Measurements from ENCODE around the gene TTC7B. TPM values are rescaled to one million over a fixed set of nuclear protein-coding genes. Genes with fewer than 3 reads are reported as not detected.

TTC7B gene
- total RNA-seq, 1 experiment from 2014 or later: 70.6 TPM

- Histone ChIP-seq H3K9me2 (ENCODE audit: insufficient read depth) (no peaks in the 10 kb centered on the region), H3K9ac (ENCODE audit: low read length) (no peak overlapping the region), H3K4me3 (replicated peaks in 1 of 2; ENCODE audit: low read depth in 1 of 2, low read length in 2 of 2) (no peak overlapping the region), H3K36me3 (ENCODE audit: control insufficient read depth in 1 of 2, insufficient read depth in 2 of 2, low read length in 2 of 2) (no peaks in the 10 kb centered on the region; a peak in 1 of 4 replicates), H2AFZ (ENCODE audit: low read depth, low read length, poor library complexity, severe bottlenecking) (no peak overlapping the region), H3K9me3 (ENCODE audit: control insufficient read depth in 1 of 2, insufficient read depth in 1 of 2, low read depth in 1 of 2, low read length in 2 of 2) (no peaks in the 10 kb centered on the region), H4K20me1 (ENCODE audit: insufficient read depth) (no peaks in the 10 kb centered on the region), H3K4me1 (ENCODE audit: control insufficient read depth in 1 of 2, insufficient read depth in 2 of 2, low read length in 2 of 2) (no peaks in the 10 kb centered on the region), H3K27ac (ENCODE audit: low read depth, low read length) (no peak overlapping the region), H3K79me2 (ENCODE audit: insufficient read depth, low read length) (no peaks in the 10 kb centered on the region), H3K27me3 (ENCODE audit: insufficient read depth, low read length) (no peaks in the 10 kb centered on the region), H3K4me2 (ENCODE audit: low read length) (no peak overlapping the region)
- ChIA-PET POLR2A (no interaction called here), CTCF (no interaction called here), RAD21 (ENCODE audit: low non-redundant PET in 1 of 2, low total read pairs in 2 of 2, uncharacterized antibody in 2 of 2, unreplicated experiment in 2 of 2) (no interaction called here)
- intact Hi-C loops (cut with micrococcal nuclease): no loop called here
- TF ChIP-seq ZBTB33 (IDR thresholded peaks at IDR 0.05; ENCODE audit: extremely low read depth, insufficient replicate concordance, low read length) (no peak), FOSL1 (IDR thresholded peaks at IDR 0.05; ENCODE audit: low read depth) (no peak), ZFX (IDR thresholded peaks at IDR 0.05) (no peak)
- no TSS peak for BruUV-seq (replicated peaks)
- no peak for ATAC-seq
- DNase-seq (ENCODE audit: low read depth, low spot score): no peak
These were observed 37.5 kb downstream of the TTC7B start for GRCh38 chr14:90778571-90779255.

- Histone ChIP-seq H4K20me1 (ENCODE audit: insufficient read depth) (no peaks in the 10 kb centered on the region), H3K9ac (ENCODE audit: low read length) (no peak overlapping the region), H3K4me1 (ENCODE audit: control insufficient read depth in 1 of 2, insufficient read depth in 2 of 2, low read length in 2 of 2) (no peaks in the 10 kb centered on the region), H3K9me3 (ENCODE audit: control insufficient read depth in 1 of 2, insufficient read depth in 1 of 2, low read depth in 1 of 2, low read length in 2 of 2) (no peaks in the 10 kb centered on the region), H3K27me3 (ENCODE audit: insufficient read depth, low read length) (no peaks in the 10 kb centered on the region), H3K9me2 (ENCODE audit: insufficient read depth) (no peaks in the 10 kb centered on the region), H3K4me3 (replicated peaks in 1 of 2; ENCODE audit: low read depth in 1 of 2, low read length in 2 of 2) (no peak overlapping the region), H2AFZ (ENCODE audit: low read depth, low read length, poor library complexity, severe bottlenecking) (no peak overlapping the region), H3K79me2 (ENCODE audit: insufficient read depth, low read length) (no peaks in the 10 kb centered on the region), H3K36me3 (ENCODE audit: control insufficient read depth in 1 of 2, insufficient read depth in 2 of 2, low read length in 2 of 2) (no peaks in the 10 kb centered on the region), H3K4me2 (ENCODE audit: low read length) (no peak overlapping the region), H3K27ac (ENCODE audit: low read depth, low read length) (no peak overlapping the region)
- RAD21 ChIA-PET (ENCODE audit: low non-redundant PET in 1 of 2, low total read pairs in 2 of 2, uncharacterized antibody in 2 of 2, unreplicated experiment in 2 of 2): no interaction called here
- TF ChIP-seq POLR2AphosphoS5 (IDR thresholded peaks at IDR 0.05; ENCODE audit: low read depth, low read length) (no peak), CBX3 (IDR thresholded peaks at IDR 0.05; ENCODE audit: low read depth) (no peak), JUND (IDR thresholded peaks at IDR 0.05) (no peak), EZH2phosphoT487 (IDR thresholded peaks at IDR 0.05; ENCODE audit: borderline replicate concordance) (no peak), EGR1 (IDR thresholded peaks at IDR 0.05; ENCODE audit: low read depth) (no peak), REST (IDR thresholded peaks at IDR 0.05; ENCODE audit: low read depth) (no peak), YY1 (IDR thresholded peaks at IDR 0.05; ENCODE audit: extremely low read depth, insufficient replicate concordance, low read depth, low read length) (no peak), POLR2A (IDR thresholded peaks at IDR 0.05; ENCODE audit: borderline replicate concordance, extremely low read depth, insufficient read depth, insufficient read length) (no peak), ELF1 (IDR thresholded peaks at IDR 0.05; ENCODE audit: borderline replicate concordance, low read depth) (no peak), CEBPB (IDR thresholded peaks at IDR 0.05; ENCODE audit: low read depth) (no peak)
- POLR2A ChIA-PET: no interaction called here
- no TSS peak for BruUV-seq (replicated peaks)
- ATAC-seq (no peak), DNase-seq (ENCODE audit: low read depth, low spot score) (no peak)
- CTCF ChIA-PET: no interaction called here
- intact Hi-C loops (cut with micrococcal nuclease): no loop called here
These were observed 38.3 kb downstream of the TTC7B start for GRCh38 chr14:90777830-90778485.
